Panc1 (cell line): ENCODE measurements around the gene PRC1. TPM values are rescaled to one million over a fixed set of nuclear protein-coding genes. Genes with fewer than 3 reads are reported as not detected.

Experiments used
- ATAC-seq: fragments of 200-7000 bp; cut with Tn5 transposase; 2 replicates; pipeline ENCODE4 v1.9.1; 2020; ENCODE audit warnings: mild to moderate bottlenecking, moderate library complexity
- BruUV-seq: library from RNA; stranded (reverse); fragments of 400-500 nt; replicated peaks from 2 replicates; lab custom pipeline; 2021; lab: Mats Ljungman, UMichigan
- CTCF ChIA-PET: fragments of 300-600 bp; sonication (Branson Sonifier 250); formaldehyde crosslinking; loops from one replicate; lab custom pipeline; 2022; ENCODE audit warnings: antibody characterized with exemption; lab: Charles Lee
- POLR2A ChIA-PET: fragments of 300-600 bp; sonication (Branson Sonifier 250); formaldehyde crosslinking; loops from one replicate; lab custom pipeline; 2022; ENCODE audit warnings: antibody characterized with exemption; lab: Charles Lee
- DNase-seq: peaks from one replicate; pipeline ENCODE4 v3.0.0-alpha.2; 2010; ENCODE audit warnings: low read depth, low spot score
- H3K27ac ChIP-seq: 2 replicates; pipeline ENCODE4 v1.5.1; 2011; ENCODE audit warnings: mild to moderate bottlenecking, low read length, inconsistent platforms
- H3K27me3 ChIP-seq: fragments of 200-500 bp; sonication (Bioruptor generic); 2 replicates; pipeline ENCODE4 v1.6.0; 2014; ENCODE audit warnings: low read length, inconsistent platforms; ENCODE audit not compliant: control insufficient read depth, insufficient read depth
- H3K36me3 ChIP-seq: fragments of 200-500 bp; sonication (Bioruptor generic); 2 replicates; pipeline ENCODE4 v1.5.1; 2014; ENCODE audit warnings: inconsistent platforms, mild to moderate bottlenecking, low read length, moderate library complexity; ENCODE audit not compliant: control insufficient read depth, insufficient read depth
- H3K4me1 ChIP-seq: 2 replicates; pipeline ENCODE4 v1.5.1; 2011; ENCODE audit warnings: inconsistent platforms, mild to moderate bottlenecking, low read length, moderate library complexity; ENCODE audit not compliant: control insufficient read depth, insufficient read depth
- H3K4me3 ChIP-seq, 2 experiments: 2 replicates each; pipeline ENCODE4 v1.5.1; 2011 to 2012; ENCODE audit warnings: low read depth in 2 of 2, low read length in 2 of 2, mild to moderate bottlenecking in 2 of 2, inconsistent platforms in 1 of 2, moderate library complexity in 1 of 2
- H3K9me3 ChIP-seq: fragments of 200-500 bp; sonication (Bioruptor generic); 2 replicates; pipeline ENCODE4 v1.5.1; 2014; ENCODE audit warnings: low read depth, mild to moderate bottlenecking, inconsistent platforms, low read length, moderate library complexity; ENCODE audit not compliant: control insufficient read depth, insufficient read depth
- POLR2AphosphoS5 ChIP-seq: IDR thresholded peaks from 2 replicates; pipeline ENCODE4 v1.6.1; 2012; ENCODE audit warnings: mild to moderate bottlenecking, low read depth, low read length, moderate library complexity
- REST ChIP-seq, 2 experiments: IDR thresholded peaks; 2 replicates each; pipeline ENCODE4 v1.6.1; 2011 to 2012; ENCODE audit warnings: low read depth in 2 of 2, control low read depth in 1 of 2, low read length in 1 of 2, mild to moderate bottlenecking in 1 of 2, moderate library complexity in 1 of 2; ENCODE audit not compliant: insufficient read depth in 1 of 2
- SIN3A ChIP-seq: IDR thresholded peaks from 2 replicates; pipeline ENCODE4 v1.6.1; 2012; ENCODE audit warnings: low read depth, mild to moderate bottlenecking, low read length, moderate library complexity, borderline replicate concordance; ENCODE audit not compliant: insufficient read depth
- TCF7L2 ChIP-seq: IDR thresholded peaks from 2 replicates; pipeline ENCODE4 v1.6.1; 2011; ENCODE audit warnings: mild to moderate bottlenecking, low read depth, low read length, inconsistent platforms
- in situ Hi-C: cut with HindIII; loops from 2 replicates; pipeline ENCODE4 v1.10.0; 2016; ENCODE audit warnings: low sequenced_read_pairs, low pct_unique_long_range_greater_than_20kb
- intact Hi-C: fragments of 100-400 bp; cut with micrococcal nuclease; formaldehyde crosslinking; loops from one replicate; pipeline ENCODE4 v1.10.0; 2022; ENCODE audit not compliant: unreplicated experiment
- total RNA-seq: library from RNA; stranded (reverse); gene quantifications from one replicate; pipeline ENCODE4 v1.2.1, GENCODE V29; 2021; ENCODE audit not compliant: unreplicated experiment
- TF ChIP-seq, protein P1 (sequence below): fragments of 450-650 bp; IDR thresholded peaks from 2 replicates; pipeline ENCODE4 v1.5.1; 2017; ENCODE audit warnings: mild to moderate bottlenecking

The PRC1 gene
- total RNA-seq, 1 experiment from 2014 or later, result 228 TPM

DNA sequence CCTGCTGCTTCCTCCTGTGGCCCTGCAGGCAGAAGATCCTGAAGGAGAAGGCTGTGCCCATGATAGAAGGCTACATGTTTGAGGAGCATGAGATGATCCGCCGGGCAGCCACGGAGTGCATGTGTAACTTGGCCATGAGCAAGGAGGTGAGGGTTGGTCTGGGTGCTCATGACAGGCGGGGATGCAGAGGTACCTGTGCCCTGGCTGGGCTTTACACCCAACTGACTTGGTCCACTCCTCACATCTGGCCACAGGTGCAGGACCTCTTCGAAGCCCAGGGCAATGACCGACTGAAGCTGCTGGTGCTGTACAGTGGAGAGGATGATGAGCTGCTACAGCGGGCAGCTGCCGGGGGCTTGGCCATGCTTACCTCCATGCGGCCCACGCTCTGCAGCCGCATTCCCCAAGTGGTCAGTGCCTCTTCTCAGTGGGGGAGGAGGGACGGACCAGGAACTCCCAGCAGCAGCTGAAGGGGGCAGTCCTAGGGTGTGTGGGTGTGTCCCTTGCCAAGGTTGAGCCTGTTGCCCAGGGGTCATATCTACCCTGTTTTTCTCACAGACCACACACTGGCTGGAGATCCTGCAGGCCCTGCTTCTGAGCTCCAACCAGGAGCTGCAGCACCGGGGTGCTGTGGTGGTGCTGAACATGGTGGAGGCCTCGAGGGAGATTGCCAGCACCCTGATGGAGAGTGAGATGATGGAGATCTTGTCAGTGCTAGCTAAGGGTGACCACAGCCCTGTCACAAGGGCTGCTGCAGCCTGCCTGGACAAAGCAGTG, 41.2 kb downstream of the PRC1 start:
- intact Hi-C loops (no loop called here), in situ Hi-C loops (no loop called here)
- ChIA-PET POLR2A (no interaction called here), CTCF (interaction anchor here (1.1 kb wide), 1 partner anchor 97 kb away, joined by 3 read pairs; no protein-coding TSS in a partner anchor)
- no peaks in the 10 kb centered on the region for H3K27me3 ChIP-seq
- H3K36me3 ChIP-seq, result peaks cover 4% of the 10 kb centered on the region; the same call in 1 of the 2 replicates
- no peak overlapping the region for H3K27ac ChIP-seq
- DNase-seq, result no peak
- no peak overlapping the region for H3K4me3 ChIP-seq
- no peaks in the 10 kb centered on the region for H3K9me3 ChIP-seq
- BruUV-seq, result no TSS peak
- ATAC-seq, result no peak
- TF ChIP-seq REST (IDR thresholded peaks at IDR 0.05; ENCODE audit: insufficient read depth in 1 of 2, low read depth in 2 of 2, low read length in 1 of 2), result no peak
- TF ChIP-seq, protein P1, sequence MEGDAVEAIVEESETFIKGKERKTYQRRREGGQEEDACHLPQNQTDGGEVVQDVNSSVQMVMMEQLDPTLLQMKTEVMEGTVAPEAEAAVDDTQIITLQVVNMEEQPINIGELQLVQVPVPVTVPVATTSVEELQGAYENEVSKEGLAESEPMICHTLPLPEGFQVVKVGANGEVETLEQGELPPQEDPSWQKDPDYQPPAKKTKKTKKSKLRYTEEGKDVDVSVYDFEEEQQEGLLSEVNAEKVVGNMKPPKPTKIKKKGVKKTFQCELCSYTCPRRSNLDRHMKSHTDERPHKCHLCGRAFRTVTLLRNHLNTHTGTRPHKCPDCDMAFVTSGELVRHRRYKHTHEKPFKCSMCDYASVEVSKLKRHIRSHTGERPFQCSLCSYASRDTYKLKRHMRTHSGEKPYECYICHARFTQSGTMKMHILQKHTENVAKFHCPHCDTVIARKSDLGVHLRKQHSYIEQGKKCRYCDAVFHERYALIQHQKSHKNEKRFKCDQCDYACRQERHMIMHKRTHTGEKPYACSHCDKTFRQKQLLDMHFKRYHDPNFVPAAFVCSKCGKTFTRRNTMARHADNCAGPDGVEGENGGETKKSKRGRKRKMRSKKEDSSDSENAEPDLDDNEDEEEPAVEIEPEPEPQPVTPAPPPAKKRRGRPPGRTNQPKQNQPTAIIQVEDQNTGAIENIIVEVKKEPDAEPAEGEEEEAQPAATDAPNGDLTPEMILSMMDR, result no peak
- TF ChIP-seq SIN3A, result no peak
- TF ChIP-seq TCF7L2, result no peak
- TF ChIP-seq POLR2AphosphoS5, result no peak
- H3K4me1 ChIP-seq, result peaks cover 23% of the 10 kb centered on the region

DNA sequence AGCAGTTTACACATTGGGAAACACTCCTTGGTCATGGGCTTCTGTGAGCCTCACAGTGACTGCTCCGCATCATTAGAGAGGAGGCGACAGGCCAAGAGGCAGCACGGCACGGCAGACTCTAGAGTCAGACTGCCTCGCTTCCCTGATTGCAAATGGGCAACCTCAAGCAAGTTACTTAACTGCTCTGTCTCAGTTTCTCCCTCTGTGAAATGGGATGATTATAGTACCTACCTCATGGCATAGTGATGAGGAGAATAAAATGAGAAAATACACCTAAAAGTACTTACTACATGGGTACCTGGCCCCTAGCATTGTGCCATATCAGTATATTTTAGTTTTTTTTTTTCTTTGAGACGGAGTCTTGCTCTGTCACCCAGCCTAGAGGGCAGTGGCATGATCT, 43.7 kb downstream of the PRC1 start:
- no peak overlapping the region for H3K4me3 ChIP-seq
- H3K27ac ChIP-seq, result no peak overlapping the region
- in situ Hi-C loops, result no loop called here
- ChIA-PET POLR2A (no interaction called here), CTCF (no interaction called here)
- H3K4me1 ChIP-seq, result peaks cover 12% of the 10 kb centered on the region
- no peaks in the 10 kb centered on the region for H3K9me3 ChIP-seq
- no TSS peak for BruUV-seq
- H3K27me3 ChIP-seq, result no peaks in the 10 kb centered on the region
- ATAC-seq (no peak), DNase-seq (no peak)
- H3K36me3 ChIP-seq, result peaks cover 4% of the 10 kb centered on the region; the same call in 1 of the 2 replicates
- no peak for TF ChIP-seq REST (IDR thresholded peaks at IDR 0.05; ENCODE audit: insufficient read depth in 1 of 2, low read depth in 2 of 2, low read length in 1 of 2)
- TF ChIP-seq, protein P1, result no peak
- intact Hi-C loops, result no loop called here
